ENCODE data around the gene NR4A3. TPM values are rescaled to one million over a fixed set of nuclear protein-coding genes. Genes with fewer than 3 reads are reported as not detected.
"Not testable (repeated sequence)": the region's sequence is repeated elsewhere in the genome, so short reads cannot be mapped to it uniquely, and the experiment has no call there.

NR4A3 gene
- total RNA-seq, 2 experiments from 2014 or later, result 0.13 to 0.74 TPM

GRCh38 chr9:99778308-99778707, 43.4 kb upstream of the NR4A3 start:
- ChIA-PET CTCF (ENCODE audit: unreplicated experiment) (no interaction called here), POLR2A (no interaction called here)
- Histone ChIP-seq H3K4me2 (ENCODE audit: low read length) (no peak overlapping the region), H3K36me3 (ENCODE audit: insufficient read depth, low read length) (no peaks in the 10 kb centered on the region), H4K20me1 (ENCODE audit: insufficient read depth, low read length) (no peaks in the 10 kb centered on the region), H3K9me3 (ENCODE audit: low read length) (no peaks in the 10 kb centered on the region), H3K4me3 (ENCODE audit: low read depth, low read length, poor library complexity, severe bottlenecking) (no peak overlapping the region), H3K27ac (ENCODE audit: low read depth, low read length, poor library complexity, severe bottlenecking) (no peak overlapping the region), H2AFZ (ENCODE audit: low read length) (no peak overlapping the region), H3K4me1 (ENCODE audit: insufficient read depth, low read length, poor library complexity, severe bottlenecking) (no peaks in the 10 kb centered on the region), H3K9me2 (ENCODE audit: insufficient read depth, low read length) (no peaks in the 10 kb centered on the region), H3K79me2 (ENCODE audit: insufficient read depth, low read depth, low read length) (no peaks in the 10 kb centered on the region)
- no TSS peak for BruUV-seq (replicated peaks)
- intact Hi-C loops (cut with micrococcal nuclease; ENCODE audit: unreplicated experiment), result no loop called here
- DNase-seq (ENCODE audit: low spot score), result no peak
- TF ChIP-seq, protein P1, sequence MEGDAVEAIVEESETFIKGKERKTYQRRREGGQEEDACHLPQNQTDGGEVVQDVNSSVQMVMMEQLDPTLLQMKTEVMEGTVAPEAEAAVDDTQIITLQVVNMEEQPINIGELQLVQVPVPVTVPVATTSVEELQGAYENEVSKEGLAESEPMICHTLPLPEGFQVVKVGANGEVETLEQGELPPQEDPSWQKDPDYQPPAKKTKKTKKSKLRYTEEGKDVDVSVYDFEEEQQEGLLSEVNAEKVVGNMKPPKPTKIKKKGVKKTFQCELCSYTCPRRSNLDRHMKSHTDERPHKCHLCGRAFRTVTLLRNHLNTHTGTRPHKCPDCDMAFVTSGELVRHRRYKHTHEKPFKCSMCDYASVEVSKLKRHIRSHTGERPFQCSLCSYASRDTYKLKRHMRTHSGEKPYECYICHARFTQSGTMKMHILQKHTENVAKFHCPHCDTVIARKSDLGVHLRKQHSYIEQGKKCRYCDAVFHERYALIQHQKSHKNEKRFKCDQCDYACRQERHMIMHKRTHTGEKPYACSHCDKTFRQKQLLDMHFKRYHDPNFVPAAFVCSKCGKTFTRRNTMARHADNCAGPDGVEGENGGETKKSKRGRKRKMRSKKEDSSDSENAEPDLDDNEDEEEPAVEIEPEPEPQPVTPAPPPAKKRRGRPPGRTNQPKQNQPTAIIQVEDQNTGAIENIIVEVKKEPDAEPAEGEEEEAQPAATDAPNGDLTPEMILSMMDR (conservative IDR thresholded peaks at IDR 0.05; ENCODE audit: low read length), result no peak
- TF ChIP-seq EZH2phosphoT487 (IDR thresholded peaks at IDR 0.05; ENCODE audit: borderline replicate concordance, low read depth, low read length), result no peak

DNA sequence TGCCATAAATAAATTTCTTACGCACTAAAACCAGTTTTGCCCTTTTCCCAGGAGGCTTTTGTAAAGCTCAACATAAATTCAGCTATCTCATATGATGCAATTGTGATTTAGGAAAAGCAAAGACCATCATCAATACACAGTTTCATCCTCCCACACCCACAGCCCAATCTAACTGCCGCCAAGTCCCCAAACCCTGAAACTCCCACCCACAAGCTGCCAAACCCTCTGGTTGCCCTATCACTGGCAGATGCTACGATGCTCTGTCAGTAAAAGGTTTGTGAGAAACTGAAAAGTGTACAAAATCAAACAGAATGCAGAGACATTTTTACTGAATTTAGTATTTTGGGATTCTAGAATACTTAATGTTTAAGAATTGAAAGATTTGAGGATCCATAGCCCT, 42.8 kb upstream of the NR4A3 start:
- intact Hi-C loops (cut with micrococcal nuclease; ENCODE audit: unreplicated experiment), result no loop called here
- Histone ChIP-seq H4K20me1 (ENCODE audit: insufficient read depth, low read length) (no peaks in the 10 kb centered on the region), H3K4me3 (ENCODE audit: low read depth, low read length, poor library complexity, severe bottlenecking) (no peak overlapping the region), H3K4me1 (ENCODE audit: insufficient read depth, low read length, poor library complexity, severe bottlenecking) (no peaks in the 10 kb centered on the region), H3K79me2 (ENCODE audit: insufficient read depth, low read depth, low read length) (no peaks in the 10 kb centered on the region), H3K9me2 (ENCODE audit: insufficient read depth, low read length) (no peaks in the 10 kb centered on the region), H3K4me2 (ENCODE audit: low read length) (no peak overlapping the region), H2AFZ (ENCODE audit: low read length) (no peak overlapping the region), H3K9me3 (ENCODE audit: low read length) (no peaks in the 10 kb centered on the region), H3K27ac (ENCODE audit: low read depth, low read length, poor library complexity, severe bottlenecking) (no peak overlapping the region), H3K36me3 (ENCODE audit: insufficient read depth, low read length) (no peaks in the 10 kb centered on the region)
- POLR2A ChIA-PET, result no interaction called here
- no peak for DNase-seq (ENCODE audit: low spot score)
- TF ChIP-seq, protein P1 (conservative IDR thresholded peaks at IDR 0.05; ENCODE audit: low read length), result no peak
- TF ChIP-seq EZH2phosphoT487 (IDR thresholded peaks at IDR 0.05; ENCODE audit: borderline replicate concordance, low read depth, low read length), result no peak
- no TSS peak for BruUV-seq (replicated peaks)
- CTCF ChIA-PET (ENCODE audit: unreplicated experiment), result no interaction called here

- ChIA-PET CTCF (ENCODE audit: unreplicated experiment) (no interaction called here), POLR2A (interaction anchor here (1.0 kb wide), 1 partner anchor 10 kb away, joined by 3 read pairs; no protein-coding TSS in a partner anchor)
- no peak overlapping the region for H3K4me2 ChIP-seq (ENCODE audit: low read length)
- TF ChIP-seq, protein P1 (conservative IDR thresholded peaks at IDR 0.05; ENCODE audit: low read length), result no peak
- no peak for TF ChIP-seq EZH2phosphoT487 (IDR thresholded peaks at IDR 0.05; ENCODE audit: borderline replicate concordance, low read depth, low read length)
- intact Hi-C loops (cut with micrococcal nuclease; ENCODE audit: unreplicated experiment), result no loop called here
- H3K27ac ChIP-seq (ENCODE audit: low read depth, low read length, poor library complexity, severe bottlenecking), result no peak overlapping the region
- H2AFZ ChIP-seq (ENCODE audit: low read length), result no peak overlapping the region
- H3K9me3 ChIP-seq (ENCODE audit: low read length), result no peaks in the 10 kb centered on the region
- H3K4me1 ChIP-seq (ENCODE audit: insufficient read depth, low read length, poor library complexity, severe bottlenecking), result no peaks in the 10 kb centered on the region
- no peaks in the 10 kb centered on the region for H4K20me1 ChIP-seq (ENCODE audit: insufficient read depth, low read length)
- H3K4me3 ChIP-seq (ENCODE audit: low read depth, low read length, poor library complexity, severe bottlenecking), result no peak overlapping the region
- no peaks in the 10 kb centered on the region for H3K9me2 ChIP-seq (ENCODE audit: insufficient read depth, low read length)
- DNase-seq (ENCODE audit: low spot score), result no peak
- H3K36me3 ChIP-seq (ENCODE audit: insufficient read depth, low read length), result no peaks in the 10 kb centered on the region
- no peaks in the 10 kb centered on the region for H3K79me2 ChIP-seq (ENCODE audit: insufficient read depth, low read depth, low read length)
- BruUV-seq (replicated peaks), result no TSS peak
Observed at GRCh38 chr9:99779277-99779676, 42.4 kb upstream of the NR4A3 start.

DNA sequence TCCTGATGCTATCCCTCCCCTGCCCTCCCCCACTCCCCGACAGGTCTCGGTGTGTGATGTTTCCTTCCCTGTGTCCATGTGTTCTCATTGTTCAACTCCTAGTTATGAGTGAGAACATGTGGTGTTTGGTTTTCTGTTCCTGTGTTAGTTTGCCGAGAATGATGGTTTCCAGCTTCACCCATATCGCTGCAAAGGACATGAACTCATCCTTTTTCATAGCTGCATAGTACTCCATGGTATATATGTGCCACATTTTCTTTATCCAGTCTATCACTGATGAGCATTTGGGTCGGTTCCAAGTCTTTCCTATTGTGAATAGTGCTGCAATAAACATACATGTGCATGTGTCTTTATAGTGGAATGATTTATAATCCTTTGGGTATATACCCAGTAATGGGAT, 39.3 kb upstream of the NR4A3 start:
- H3K4me2 ChIP-seq (ENCODE audit: low read length); H3K27ac ChIP-seq (ENCODE audit: low read depth, low read length, poor library complexity, severe bottlenecking); H2AFZ ChIP-seq (ENCODE audit: low read length); H3K9me3 ChIP-seq (ENCODE audit: low read length); H3K4me1 ChIP-seq (ENCODE audit: insufficient read depth, low read length, poor library complexity, severe bottlenecking); intact Hi-C loops (cut with micrococcal nuclease; ENCODE audit: unreplicated experiment); DNase-seq (ENCODE audit: low spot score); BruUV-seq (replicated peaks); CTCF ChIA-PET (ENCODE audit: unreplicated experiment); H3K79me2 ChIP-seq (ENCODE audit: insufficient read depth, low read depth, low read length); H3K9me2 ChIP-seq (ENCODE audit: insufficient read depth, low read length); H3K4me3 ChIP-seq (ENCODE audit: low read depth, low read length, poor library complexity, severe bottlenecking); H3K36me3 ChIP-seq (ENCODE audit: insufficient read depth, low read length); H4K20me1 ChIP-seq (ENCODE audit: insufficient read depth, low read length): not testable (repeated sequence)
- POLR2A ChIA-PET, result interaction anchor here (0.6 kb wide), 1 partner anchor 326 kb away, joined by 3 read pairs; no protein-coding TSS in a partner anchor
